ENCODE results near the gene SNX8. TPM values are rescaled to one million over a fixed set of nuclear protein-coding genes. Genes with fewer than 3 reads are reported as not detected.

SNX8 gene
- total and polyA plus RNA-seq, 9 of the 15 experiments (the other 6 are each of a cell fraction or from before 2014, with no cell fraction given), result 2.7 to 51.6 (median 16.9) TPM

GRCh38 chr7:2307690-2308107 is 6.5 kb downstream of the SNX8 start (continued):
- TF ChIP-seq RCOR1 (IDR thresholded peaks at IDR 0.05; ENCODE audit: borderline replicate concordance in 1 of 2, low read depth in 2 of 2, low read length in 2 of 2) (peak in 1 of 2 experiments; percentile 65; a peak in 2 of 4 replicates), SAP30 (IDR thresholded peaks at IDR 0.05; ENCODE audit: borderline replicate concordance, insufficient read depth, low read depth, low read length, poor library complexity, severe bottlenecking) (no peak), E2F6 (IDR thresholded peaks at IDR 0.05; ENCODE audit: borderline replicate concordance in 1 of 2, extremely low read depth in 1 of 2, insufficient read depth in 1 of 2, insufficient read length in 1 of 2, low read depth in 1 of 2, low read length in 1 of 2, poor library complexity in 1 of 2, severe bottlenecking in 1 of 2) (no peak), KDM1A (IDR thresholded peaks at IDR 0.05) (peak; percentile 86), HDAC1 (IDR thresholded peaks at IDR 0.05) (peak in 1 of 2 experiments; percentile 74; a peak in 2 of 4 replicates), TEAD4 (IDR thresholded peaks at IDR 0.05; ENCODE audit: low read length) (0 out of 2 replicates have a peak, but pooled peaks have one; percentile 8), TEAD4 (CRISPR knock-in tag; IDR thresholded peaks at IDR 0.05; ENCODE audit: borderline replicate concordance) (no peak)

GRCh38 chr7:2306688-2307087 is 7.6 kb downstream of the SNX8 start:
- POLR2A ChIA-PET, result no interaction called here
- FAIRE-seq (peak; percentile 29), ATAC-seq (no peak), DNase-seq (ENCODE audit: extremely low read depth in 1 of 4, low spot score in 3 of 4) (peak in 1 of 4 experiments; percentile 54)
- H3K4me2 ChIP-seq (ENCODE audit: insufficient read depth, low read length), result no peak overlapping the region
- H3K9ac ChIP-seq (ENCODE audit: insufficient read depth in 1 of 2, low read depth in 2 of 2, low read length in 2 of 2), result no peak overlapping the region; a peak in 1 of 4 replicates
- no peaks in the 10 kb centered on the region for H3K27me3 ChIP-seq (ENCODE audit: control insufficient read depth in 2 of 2, insufficient read depth in 2 of 2, low read length in 2 of 2)
- H3K9me1 ChIP-seq (ENCODE audit: control insufficient read depth, insufficient read depth, low read length), result no peaks in the 10 kb centered on the region
- WGBS (ENCODE audit: insufficient coverage, low coverage, missing lambda C conversion rate), result 17% methylated on average over 6 of the region's 6 CpGs
- H4K20me1 ChIP-seq (replicated peaks; ENCODE audit: control insufficient read depth, insufficient read depth, low read length), result no peaks in the 10 kb centered on the region
- H3K27ac ChIP-seq (ENCODE audit: extremely low read depth, low read depth, low read length), result peak overlapping the region; percentile 15; the same call in 2 of the 3 replicates
- H3K4me3 ChIP-seq, result no peak overlapping the region
- peaks cover 8% of the 10 kb centered on the region; the same call in 1 of the 3 replicates for H3K36me3 ChIP-seq (ENCODE audit: control insufficient read depth, insufficient read depth, low read length)
- intact Hi-C loops (cut with micrococcal nuclease) (no loop called here), in situ Hi-C loops (cut with MboI) (no loop called here)
- H2AFZ ChIP-seq (ENCODE audit: low read depth, low read length), result no peak overlapping the region; the same call in 1 of the 2 replicates
- TSS peak; percentile 17 for BruUV-seq (replicated peaks)
- H3K79me2 ChIP-seq (ENCODE audit: control insufficient read depth, insufficient read depth, low read length), result peaks cover 56% of the 10 kb centered on the region
- H3K9me3 ChIP-seq (replicated peaks; ENCODE audit: control insufficient read depth, insufficient read depth, low read depth, low read length), result no peaks in the 10 kb centered on the region
- CTCF ChIA-PET (ENCODE audit: low intra/inter-chr PET ratio), result no interaction called here
- H3K4me1 ChIP-seq (replicated peaks in 1 of 2; ENCODE audit: control insufficient read depth in 2 of 2, insufficient read depth in 2 of 2, low read length in 2 of 2), result peaks cover 26 to 55% of the 10 kb centered on the region in 2 experiments; a peak in 4 of 5 replicates
- TF ChIP-seq SMARCC2 (IDR thresholded peaks at IDR 0.05; ENCODE audit: low read depth) (no peak), GMEB1 (CRISPR knock-in tag; IDR thresholded peaks at IDR 0.05) (no peak)

Data from K562 (cell line).